Measurements from ENCODE around the gene WIPF2.
"Not testable (repeated sequence)": the region's sequence is repeated elsewhere in the genome, so short reads cannot be mapped to it uniquely, and the experiment has no call there.

WIPF2 gene

GRCh38 chr17:40209404-40210093, 9.6 kb upstream of the WIPF2 start:
- DNase-seq (ENCODE audit: low read depth, low spot score), result no peak
- Histone ChIP-seq H3K27me3 (ENCODE audit: insufficient read depth, insufficient read length) (no peaks in the 10 kb centered on the region), H3K4me3 (ENCODE audit: insufficient read length, low read depth) (no peak overlapping the region), H3K9me3 (ENCODE audit: insufficient read depth, low read length) (no peaks in the 10 kb centered on the region), H3K4me1 (ENCODE audit: insufficient read depth, insufficient read length) (no peaks in the 10 kb centered on the region), H3K36me3 (ENCODE audit: insufficient read depth, insufficient read length, low read length) (no peaks in the 10 kb centered on the region), H3K9ac (ENCODE audit: insufficient read length, low read depth) (no peak overlapping the region)
- no peak for TF ChIP-seq YY1 (IDR thresholded peaks at IDR 0.05; ENCODE audit: insufficient read depth, insufficient read length)
- TF ChIP-seq ZNF274 (IDR thresholded peaks at IDR 0.05; ENCODE audit: low read depth, low read length), result no peak
- no peak for TF ChIP-seq SUZ12 (IDR thresholded peaks at IDR 0.05; ENCODE audit: extremely low read depth, insufficient read depth, insufficient read length)

GRCh38 chr17:40213914-40214313, 5.2 kb upstream of the WIPF2 start:
- not testable (repeated sequence) for H3K4me1 ChIP-seq (ENCODE audit: insufficient read depth, insufficient read length); DNase-seq (ENCODE audit: low read depth, low spot score)

GRCh38 chr17:40218006-40218739, 931 bp upstream of the WIPF2 start:
- Histone ChIP-seq H3K4me1 (ENCODE audit: insufficient read depth, insufficient read length) (no peaks in the 10 kb centered on the region), H3K9ac (ENCODE audit: insufficient read length, low read depth) (no peak overlapping the region), H3K9me3 (ENCODE audit: insufficient read depth, low read length) (no peaks in the 10 kb centered on the region), H3K27me3 (ENCODE audit: insufficient read depth, insufficient read length) (no peaks in the 10 kb centered on the region), H3K4me3 (ENCODE audit: insufficient read length, low read depth) (no peak overlapping the region), H3K36me3 (ENCODE audit: insufficient read depth, insufficient read length, low read length) (no peaks in the 10 kb centered on the region)
- DNase-seq (ENCODE audit: low read depth, low spot score), result no peak
- no peak for TF ChIP-seq YY1 (IDR thresholded peaks at IDR 0.05; ENCODE audit: insufficient read depth, insufficient read length)
- TF ChIP-seq SUZ12 (IDR thresholded peaks at IDR 0.05; ENCODE audit: extremely low read depth, insufficient read depth, insufficient read length), result no peak
- TF ChIP-seq ZNF274 (IDR thresholded peaks at IDR 0.05; ENCODE audit: low read depth, low read length), result no peak

More at GRCh38 chr17:40213914-40214313, 5.2 kb upstream of the WIPF2 start:
- not testable (repeated sequence) for H3K9ac ChIP-seq (ENCODE audit: insufficient read length, low read depth); H3K36me3 ChIP-seq (ENCODE audit: insufficient read depth, insufficient read length, low read length); H3K4me3 ChIP-seq (ENCODE audit: insufficient read length, low read depth); H3K9me3 ChIP-seq (ENCODE audit: insufficient read depth, low read length); H3K27me3 ChIP-seq (ENCODE audit: insufficient read depth, insufficient read length)

- DNase-seq (ENCODE audit: low read depth, low spot score), result no peak
- Histone ChIP-seq H3K4me1 (ENCODE audit: insufficient read depth, insufficient read length) (no peaks in the 10 kb centered on the region), H3K9me3 (ENCODE audit: insufficient read depth, low read length) (no peaks in the 10 kb centered on the region), H3K36me3 (ENCODE audit: insufficient read depth, insufficient read length, low read length) (no peaks in the 10 kb centered on the region), H3K4me3 (ENCODE audit: insufficient read length, low read depth) (peak overlapping the region; percentile 94), H3K27me3 (ENCODE audit: insufficient read depth, insufficient read length) (no peaks in the 10 kb centered on the region), H3K9ac (ENCODE audit: insufficient read length, low read depth) (peak overlapping the region; percentile 86)
- TF ChIP-seq ZNF274 (IDR thresholded peaks at IDR 0.05; ENCODE audit: low read depth, low read length), result no peak
- no peak for TF ChIP-seq SUZ12 (IDR thresholded peaks at IDR 0.05; ENCODE audit: extremely low read depth, insufficient read depth, insufficient read length)
- no peak for TF ChIP-seq YY1 (IDR thresholded peaks at IDR 0.05; ENCODE audit: insufficient read depth, insufficient read length)
Observed at GRCh38 chr17:40219594-40220338, 662 bp downstream of the WIPF2 start.

GRCh38 chr17:40224718-40225550, 5.8 kb downstream of the WIPF2 start:
- Histone ChIP-seq H3K4me1 (ENCODE audit: insufficient read depth, insufficient read length) (no peaks in the 10 kb centered on the region), H3K4me3 (ENCODE audit: insufficient read length, low read depth) (no peak overlapping the region), H3K9ac (ENCODE audit: insufficient read length, low read depth) (no peak overlapping the region), H3K9me3 (ENCODE audit: insufficient read depth, low read length) (no peaks in the 10 kb centered on the region), H3K36me3 (ENCODE audit: insufficient read depth, insufficient read length, low read length) (peaks cover 8% of the 10 kb centered on the region), H3K27me3 (ENCODE audit: insufficient read depth, insufficient read length) (no peaks in the 10 kb centered on the region)
- no peak for TF ChIP-seq SUZ12 (IDR thresholded peaks at IDR 0.05; ENCODE audit: extremely low read depth, insufficient read depth, insufficient read length)
- TF ChIP-seq ZNF274 (IDR thresholded peaks at IDR 0.05; ENCODE audit: low read depth, low read length), result no peak
- no peak for TF ChIP-seq YY1 (IDR thresholded peaks at IDR 0.05; ENCODE audit: insufficient read depth, insufficient read length)
- no peak for DNase-seq (ENCODE audit: low read depth, low spot score)

- not testable (repeated sequence) for H3K9ac ChIP-seq (ENCODE audit: insufficient read length, low read depth); H3K27me3 ChIP-seq (ENCODE audit: insufficient read depth, insufficient read length); H3K9me3 ChIP-seq (ENCODE audit: insufficient read depth, low read length); DNase-seq (ENCODE audit: low read depth, low spot score); H3K4me1 ChIP-seq (ENCODE audit: insufficient read depth, insufficient read length); H3K4me3 ChIP-seq (ENCODE audit: insufficient read length, low read depth)
- H3K36me3 ChIP-seq (ENCODE audit: insufficient read depth, insufficient read length, low read length), result peaks cover 26% of the 10 kb centered on the region
Observed at GRCh38 chr17:40229146-40229545, 10.0 kb downstream of the WIPF2 start.

GRCh38 chr17:40230670-40231069, 11.6 kb downstream of the WIPF2 start:
- TF ChIP-seq SUZ12 (IDR thresholded peaks at IDR 0.05; ENCODE audit: extremely low read depth, insufficient read depth, insufficient read length) (no peak), ZNF274 (IDR thresholded peaks at IDR 0.05; ENCODE audit: low read depth, low read length) (no peak), YY1 (IDR thresholded peaks at IDR 0.05; ENCODE audit: insufficient read depth, insufficient read length) (no peak)
- no peak for DNase-seq (ENCODE audit: low read depth, low spot score)
- H3K36me3 ChIP-seq (ENCODE audit: insufficient read depth, insufficient read length, low read length), result peaks cover 28% of the 10 kb centered on the region

GRCh38 chr17:40231928-40232327, 12.8 kb downstream of the WIPF2 start:
- H3K36me3 ChIP-seq (ENCODE audit: insufficient read depth, insufficient read length, low read length), result peaks cover 28% of the 10 kb centered on the region
- not testable (repeated sequence) for H3K9ac ChIP-seq (ENCODE audit: insufficient read length, low read depth); H3K4me1 ChIP-seq (ENCODE audit: insufficient read depth, insufficient read length); H3K9me3 ChIP-seq (ENCODE audit: insufficient read depth, low read length); H3K4me3 ChIP-seq (ENCODE audit: insufficient read length, low read depth); DNase-seq (ENCODE audit: low read depth, low spot score); H3K27me3 ChIP-seq (ENCODE audit: insufficient read depth, insufficient read length)

More at GRCh38 chr17:40230670-40231069, 11.6 kb downstream of the WIPF2 start:
- Histone ChIP-seq H3K27me3 (ENCODE audit: insufficient read depth, insufficient read length) (no peaks in the 10 kb centered on the region), H3K9ac (ENCODE audit: insufficient read length, low read depth) (no peak overlapping the region), H3K4me1 (ENCODE audit: insufficient read depth, insufficient read length) (no peaks in the 10 kb centered on the region), H3K9me3 (ENCODE audit: insufficient read depth, low read length) (no peaks in the 10 kb centered on the region), H3K4me3 (ENCODE audit: insufficient read length, low read depth) (no peak overlapping the region)
